ENCODE measurements around the gene TOGARAM1. TPM values are rescaled to one million over a fixed set of nuclear protein-coding genes. Genes with fewer than 3 reads are reported as not detected.

TOGARAM1 gene
- total RNA-seq, 1 donor from 2014 or later = 40.5 TPM

- peak; percentile 50 for DNase-seq (ENCODE audit: low read depth)
Observed at GRCh38 chr14:45084946-45085346, 123.0 kb downstream of the TOGARAM1 start.

DNA sequence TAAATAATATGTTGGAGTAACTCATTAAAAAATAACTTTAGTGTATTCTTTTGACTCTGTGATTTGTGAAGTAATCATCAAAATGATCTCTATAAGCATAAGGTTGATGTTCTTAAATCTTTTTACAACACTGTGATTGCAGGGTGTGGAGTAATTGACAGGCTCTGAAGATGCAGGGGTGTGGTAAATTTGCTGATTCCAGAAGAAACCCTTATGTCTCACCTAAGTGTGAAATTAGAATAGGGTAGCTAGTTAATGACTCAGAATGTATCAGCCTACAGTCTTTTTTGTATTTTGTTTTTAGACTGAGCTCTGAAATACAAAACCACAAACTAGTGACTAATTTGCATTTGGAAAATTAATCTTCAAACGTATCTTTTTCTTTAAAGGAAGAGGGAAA, 127.8 kb downstream of the TOGARAM1 start:
- DNase-seq (ENCODE audit: low read depth) = peak; percentile 70

GRCh38 chr14:45091710-45092109, 129.7 kb downstream of the TOGARAM1 start:
- peak; percentile 31 for DNase-seq (ENCODE audit: low read depth)

DNA sequence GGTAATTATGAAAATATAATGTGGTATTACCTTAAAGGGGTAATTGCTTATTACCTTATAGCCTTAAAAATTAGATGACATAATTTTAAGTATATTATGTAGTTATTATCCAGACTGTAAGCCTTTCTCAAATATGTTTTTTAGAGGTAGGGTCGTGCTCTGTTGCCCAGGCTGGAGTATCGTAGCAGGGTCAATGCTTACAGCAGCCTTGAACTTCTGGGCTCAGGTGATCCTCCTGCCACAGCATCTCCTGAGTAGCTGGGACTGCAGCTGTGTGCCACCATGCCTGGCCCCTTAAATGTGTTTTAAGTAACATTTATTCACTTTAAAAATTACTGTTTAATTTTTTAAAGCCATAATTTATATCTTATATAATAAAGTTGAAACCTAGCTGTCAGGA, 132.3 kb downstream of the TOGARAM1 start:
- DNase-seq (ENCODE audit: low read depth) = no peak

DNA sequence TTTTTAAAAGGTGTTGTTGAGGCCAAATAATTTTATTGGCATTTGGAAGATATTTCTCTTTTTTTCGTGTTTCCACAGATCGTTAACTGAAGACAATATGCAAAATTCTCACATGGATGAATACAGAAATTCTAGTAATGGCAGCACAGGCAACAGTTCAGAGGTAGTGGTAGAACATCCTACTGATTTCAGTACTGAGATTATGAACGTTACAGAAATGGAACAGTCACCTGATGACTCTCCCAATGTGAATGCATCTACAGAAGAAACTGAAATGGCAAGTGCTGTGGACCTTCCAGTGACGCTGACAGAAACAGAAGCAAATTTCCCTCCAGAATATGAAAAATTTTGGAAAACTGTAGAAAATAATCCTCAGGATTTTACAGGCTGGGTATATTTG, 133.2 kb downstream of the TOGARAM1 start:
- no peak for DNase-seq (ENCODE audit: low read depth)

GRCh38 chr14:45096218-45096617, 134.2 kb downstream of the TOGARAM1 start:
- DNase-seq (ENCODE audit: low read depth) = no peak

DNA sequence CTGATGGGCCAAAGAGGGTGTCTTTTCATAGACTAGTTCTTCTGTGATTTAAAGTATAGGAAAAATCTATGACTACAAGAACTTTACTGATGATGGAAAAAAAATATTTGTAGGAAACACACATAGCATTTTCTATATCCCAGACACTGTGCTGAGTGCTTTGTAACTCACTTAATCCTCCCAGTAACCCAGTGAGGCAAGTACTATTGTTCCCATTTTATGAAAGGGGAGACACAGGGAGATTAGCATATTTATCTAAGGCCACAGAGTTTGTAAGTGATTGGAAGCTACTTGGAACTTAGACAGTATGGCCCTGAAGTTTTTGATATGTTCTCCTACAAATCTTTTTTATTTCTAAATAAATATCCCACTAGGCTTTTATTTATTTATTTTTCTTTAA, 141.8 kb downstream of the TOGARAM1 start:
- DNase-seq (ENCODE audit: low read depth) = no peak

- no peak for DNase-seq (ENCODE audit: low read depth)
Observed at GRCh38 chr14:45104561-45104960, 142.6 kb downstream of the TOGARAM1 start.

DNA sequence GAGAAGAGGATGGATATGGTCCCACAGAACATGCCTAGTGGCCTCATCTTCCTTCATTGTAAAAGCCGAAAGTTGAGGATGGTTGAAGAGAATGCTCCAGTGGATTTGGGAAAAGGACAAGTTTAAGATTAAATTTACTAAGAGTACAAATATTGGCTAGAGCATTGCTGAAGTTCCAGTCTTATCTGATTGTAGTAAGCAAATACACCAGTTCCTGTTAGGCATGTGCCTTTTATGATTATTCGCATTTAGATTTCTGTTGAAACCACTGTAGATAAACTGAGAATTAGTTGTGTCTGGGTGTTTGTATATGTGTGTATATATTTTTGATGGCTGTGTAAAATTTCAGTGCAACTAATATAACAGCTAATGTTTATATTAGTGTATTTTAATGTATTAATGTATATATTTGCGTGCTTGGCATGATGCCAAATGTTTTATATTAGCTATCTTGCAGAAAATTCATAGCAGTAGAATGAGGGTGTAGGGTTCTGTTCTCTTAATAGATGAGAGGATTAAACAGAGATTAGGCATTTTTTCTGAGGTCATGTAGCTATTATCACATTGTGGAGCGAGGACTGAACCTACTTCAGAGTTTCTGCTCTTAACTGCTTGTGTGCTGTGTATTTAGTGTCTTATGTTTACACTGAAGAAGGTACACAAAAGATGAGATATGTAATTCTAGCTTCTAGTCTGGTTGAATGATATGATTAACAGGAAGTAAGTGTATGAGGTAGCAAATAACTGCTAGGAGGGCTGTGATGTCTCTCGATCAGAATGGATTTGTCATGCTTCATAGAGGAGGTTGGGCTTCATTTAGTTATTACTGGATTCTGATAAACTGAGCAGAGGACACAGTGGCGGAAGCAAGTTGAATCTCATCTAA, 151.1 kb downstream of the TOGARAM1 start:
- DNase-seq (ENCODE audit: low read depth) = no peak

DNA sequence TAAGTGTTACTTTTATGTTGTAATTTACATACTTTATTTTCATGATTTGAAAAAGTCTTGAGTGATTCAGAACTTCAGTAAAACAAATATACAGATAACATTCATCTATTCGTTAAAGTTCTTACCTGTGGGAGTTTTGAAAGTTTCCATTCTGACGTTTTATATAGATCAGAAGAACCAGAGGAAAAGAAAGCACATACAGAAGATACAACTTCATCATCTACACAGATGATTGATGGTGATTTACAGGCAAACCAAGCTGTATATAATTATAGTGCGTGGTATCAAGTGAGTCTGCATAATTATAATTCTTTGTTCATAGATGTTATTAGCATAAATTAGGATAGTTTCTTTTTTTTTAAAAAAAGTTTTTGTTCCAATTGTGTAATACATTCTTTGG, 152.3 kb downstream of the TOGARAM1 start:
- no peak for DNase-seq (ENCODE audit: low read depth)

DNA sequence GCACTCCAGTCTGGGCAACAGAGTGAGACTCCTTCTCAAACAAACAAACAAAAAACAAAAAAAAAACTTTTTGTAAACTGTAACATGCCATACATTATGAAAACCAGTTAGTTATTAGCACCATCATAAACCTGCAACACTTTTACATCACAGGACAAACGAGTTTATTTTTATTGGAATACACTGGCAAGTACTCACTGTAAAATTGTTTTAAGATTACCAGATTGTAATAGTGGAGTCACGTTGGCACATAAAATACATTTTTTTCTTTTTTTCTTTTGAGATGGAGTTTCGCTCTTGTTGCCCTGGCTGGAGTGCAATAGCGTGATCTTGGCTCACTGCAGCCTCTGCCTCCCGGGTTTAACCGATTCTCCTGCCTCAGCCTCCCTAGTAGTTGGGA, 156.6 kb downstream of the TOGARAM1 start:
- DNase-seq (ENCODE audit: low read depth) = no peak

DNA sequence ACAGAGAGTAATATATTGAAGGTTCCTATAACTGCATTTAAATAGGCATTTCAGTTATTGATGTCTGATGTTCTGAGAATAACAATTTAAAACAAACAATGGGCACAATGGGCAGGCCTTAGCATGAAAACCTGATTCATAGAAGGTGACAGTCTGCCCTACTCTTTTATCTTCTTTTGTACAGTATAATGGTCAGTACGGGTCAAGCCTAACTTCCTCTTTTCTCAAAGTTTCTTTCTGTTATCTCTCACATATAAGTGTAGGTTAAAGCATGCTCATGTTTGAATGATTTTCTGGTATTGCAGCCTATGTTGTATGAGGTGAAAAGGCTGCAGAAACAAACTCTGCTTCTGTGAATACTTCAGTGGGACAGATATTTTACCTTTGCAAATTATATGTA, 158.1 kb downstream of the TOGARAM1 start:
- DNase-seq (ENCODE audit: low read depth) = no peak

DNA sequence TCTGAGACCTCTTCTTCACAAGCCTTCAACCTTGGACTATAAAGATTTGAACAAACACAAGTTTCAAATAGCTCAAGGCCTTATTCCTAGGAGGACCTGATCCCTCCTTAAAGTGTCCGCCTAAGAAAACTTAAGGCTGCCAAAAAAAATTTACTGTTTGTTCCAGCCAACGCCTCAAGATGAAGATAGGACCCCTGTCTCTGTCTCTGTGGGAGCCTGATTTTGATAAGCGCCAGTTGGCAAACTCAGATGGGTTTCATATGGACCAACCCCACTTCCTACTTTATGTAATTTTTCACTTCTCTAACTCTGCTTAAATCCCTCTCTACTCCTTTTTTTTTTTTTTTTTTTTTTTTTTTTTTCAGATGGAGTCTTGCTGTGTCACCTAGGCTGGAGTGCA, 161.3 kb downstream of the TOGARAM1 start:
- DNase-seq (ENCODE audit: low read depth) = no peak

Other genes with a start within 250 kb of the TOGARAM1 start
- gene KLHL28, start 243 bp upstream of the TOGARAM1 start, total RNA-seq = 8.3 and 18.9 TPM in 2 replicates
- 25.9 and 40.1 TPM in 2 replicates for gene PRPF39, start 121.9 kb downstream of the TOGARAM1 start, total RNA-seq
- 40.6 and 64.9 TPM in 2 replicates for gene FKBP3, start 172.3 kb downstream of the TOGARAM1 start, total RNA-seq
- 4.7 and 6.8 TPM in 2 replicates for gene FANCM, start 173.7 kb downstream of the TOGARAM1 start, total RNA-seq

Measured in renal cortical epithelial cell (primary cell).